Small intestine (tissue), 7 donors: Measurements from ENCODE around the gene SVOP. TPM values are rescaled to one million over a fixed set of nuclear protein-coding genes. Genes with fewer than 3 reads are reported as not detected.

Experiments
- DNase-seq, 2 donors: peaks; one replicate each; pipeline versions ENCODE4 v3.0.0 to v3.0.0-alpha.2; 2013
- FAIRE-seq: peaks from 2 replicates; lab custom pipeline; 2012; peaks lifted over from hg19 to GRCh38; lab: Jason Lieb, UNC
- H3K27ac ChIP-seq, 3 donors: one replicate each; pipeline ENCODE4 v1.5.1; 2013; ENCODE audit warnings: low read length in 2 of 3, mild to moderate bottlenecking in 2 of 3, control low read depth in 1 of 3, inconsistent platforms in 1 of 3, low read depth in 1 of 3, moderate library complexity in 1 of 3
- H3K27me3 ChIP-seq, 3 donors: one replicate each; pipeline ENCODE4 v1.6.1; 2013; ENCODE audit warnings: low read length in 3 of 3, inconsistent platforms in 1 of 3; ENCODE audit not compliant: control insufficient read depth in 3 of 3, insufficient read depth in 3 of 3
- H3K36me3 ChIP-seq, 3 donors: one replicate each; pipeline ENCODE4 v1.6.1; 2013; ENCODE audit warnings: low read length in 3 of 3, inconsistent platforms in 1 of 3, low read depth in 1 of 3, mild to moderate bottlenecking in 1 of 3, moderate library complexity in 1 of 3; ENCODE audit not compliant: control insufficient read depth in 3 of 3, insufficient read depth in 2 of 3
- H3K4me1 ChIP-seq, 3 donors: one replicate each; pipeline ENCODE4 v1.6.1; 2013; ENCODE audit warnings: low read length in 2 of 3, inconsistent platforms in 1 of 3, low read depth in 1 of 3, mild to moderate bottlenecking in 1 of 3, moderate library complexity in 1 of 3; ENCODE audit not compliant: control insufficient read depth in 3 of 3, insufficient read depth in 2 of 3
- H3K4me3 ChIP-seq, 3 donors: one replicate each; pipeline ENCODE4 v1.5.1; 2013; ENCODE audit warnings: low read length in 3 of 3, control low read depth in 1 of 3, inconsistent platforms in 1 of 3, low read depth in 1 of 3, mild to moderate bottlenecking in 1 of 3, moderate library complexity in 1 of 3
- H3K9me3 ChIP-seq, 2 donors: one replicate each; pipeline ENCODE4 v1.6.1; 2013; ENCODE audit warnings: low read depth in 1 of 2, low read length in 1 of 2; ENCODE audit not compliant: control insufficient read depth in 2 of 2, insufficient read depth in 1 of 2
- WGBS, 3 donors: extraction: QIAGEN DNeasy Blood & Tissue Kit; methylation state at CpG; one replicate each; pipeline ENCODE4 v1.1.7; 2013; 5-methylcytosine and 5-hydroxymethylcytosine counted together
- polyA plus RNA-seq, 4 donors: library from polyadenylated mRNA; stranded (reverse) in 3 of 4; unstranded in 1 of 4; fragments of 200-250 nt in 3 of 4; fragments of 120-200 nt in 1 of 4; gene quantifications; one replicate each; pipeline versions ENCODE4 v1.2.1 to v1.2.3, GENCODE V29; 2013
- donor health status: healthy with polysubstance abuse.
- donor health status: control.
- donor health status: control.
- donor health status: Bipolar disorder and iron deficiency.
- donor health status: healthy.

The SVOP gene
- polyA plus RNA-seq, 4 donors: 0.37 to 0.94 TPM; not detected in 2

DNA sequence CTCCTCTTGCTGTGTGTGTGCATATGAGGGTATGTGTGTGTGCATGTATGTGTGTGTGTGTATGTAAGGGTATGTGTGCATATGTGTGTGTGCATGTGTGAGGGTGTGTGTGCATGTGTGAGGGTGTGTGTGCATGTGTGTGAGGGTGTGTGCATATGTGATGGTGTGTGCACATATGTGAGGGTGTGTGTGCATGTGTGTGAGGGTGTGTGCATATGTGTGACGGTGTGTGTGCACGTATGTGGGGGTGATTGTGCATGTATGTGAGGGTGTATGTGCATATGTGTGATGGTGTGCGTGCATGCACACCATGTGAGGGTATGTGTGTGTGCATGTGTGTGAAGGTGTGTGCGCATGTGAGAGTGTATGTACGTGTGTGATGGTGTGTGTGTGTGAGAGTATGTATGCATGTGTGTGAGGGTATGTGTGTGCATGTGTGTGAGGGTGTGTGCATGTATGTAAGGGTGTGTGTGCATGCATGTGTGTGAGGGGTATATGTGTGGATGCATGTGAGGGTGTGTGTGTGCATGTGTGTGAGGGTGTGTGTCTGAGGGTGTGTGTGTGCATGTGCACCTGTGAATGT is 125.6 kb downstream of the SVOP start:
- peaks cover 0 to under 1% of the 10 kb centered on the region in 2 donors for H3K9me3 ChIP-seq
- no peaks in the 10 kb centered on the region for H3K27me3 ChIP-seq
- H3K4me1 ChIP-seq: no peaks in the 10 kb centered on the region
- FAIRE-seq (no peak), DNase-seq (no peak)
- no peak overlapping the region for H3K27ac ChIP-seq
- 78 to 96% (median 92%) methylated on average over 5 of the region's 5 CpGs for WGBS, 3 donors
- H3K36me3 ChIP-seq: no peaks in the 10 kb centered on the region
- no peak overlapping the region for H3K4me3 ChIP-seq

DNA sequence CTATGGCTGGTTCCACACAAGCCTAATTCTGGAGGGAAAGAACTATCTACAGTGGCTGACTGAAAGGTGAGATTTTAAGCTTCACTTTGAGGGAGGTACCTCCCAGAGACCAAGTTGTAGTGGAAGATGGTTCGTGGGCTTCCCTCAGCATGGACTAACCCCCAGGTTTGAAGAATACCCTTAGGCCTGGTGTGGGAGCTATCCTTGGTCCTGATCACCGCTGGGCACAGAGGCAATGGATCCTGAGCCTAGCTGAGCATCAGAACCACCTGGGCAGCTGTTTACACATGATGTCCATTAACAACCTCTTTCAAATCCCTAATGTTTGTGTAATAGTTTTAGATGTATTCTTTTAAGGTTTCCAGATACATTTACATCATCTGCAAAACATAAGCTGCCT is 130.7 kb downstream of the SVOP start:
- 50 to 70% (median 63%) methylated on average over 2 of the region's 2 CpGs for WGBS, 3 donors

DNA sequence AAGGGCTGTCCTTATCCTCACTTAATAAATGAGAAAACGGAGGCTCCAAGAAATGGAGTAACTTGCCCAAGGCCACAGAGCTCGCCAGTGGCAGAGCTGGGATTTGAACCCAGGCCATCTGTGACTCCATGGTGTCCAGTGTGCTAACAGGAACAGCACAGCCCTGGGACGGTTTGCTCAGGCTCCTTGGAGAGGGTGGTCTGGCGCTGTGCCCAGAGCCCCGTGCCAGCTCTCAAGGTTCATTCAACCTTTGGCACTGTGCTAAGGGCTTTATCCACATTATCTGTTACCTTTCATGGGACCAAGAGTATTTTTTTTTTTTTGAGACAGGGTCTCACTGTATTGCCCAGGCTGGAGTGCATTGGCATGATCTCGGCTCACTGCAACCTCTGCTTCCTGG is 132.8 kb downstream of the SVOP start:
- H3K36me3 ChIP-seq: no peaks in the 10 kb centered on the region
- no peaks in the 10 kb centered on the region for H3K4me1 ChIP-seq
- no peak overlapping the region for H3K27ac ChIP-seq
- no peak for FAIRE-seq
- WGBS, 3 donors: 16 to 57% (median 27%) methylated on average over 6 of the region's 6 CpGs
- no peak overlapping the region for H3K4me3 ChIP-seq
- H3K9me3 ChIP-seq: peaks cover 0 to 7% of the 10 kb centered on the region in 2 donors
- H3K27me3 ChIP-seq: no peaks in the 10 kb centered on the region
- DNase-seq: no peak

More for the DNA sequence above, 130.7 kb downstream of the SVOP start:
- Histone ChIP-seq H3K4me3 (no peak overlapping the region), H3K36me3 (no peaks in the 10 kb centered on the region), H3K27ac (no peak overlapping the region), H3K9me3 (peaks cover 0 to 7% of the 10 kb centered on the region in 2 donors), H3K27me3 (no peaks in the 10 kb centered on the region), H3K4me1 (no peaks in the 10 kb centered on the region)
- DNase-seq (peak in 1 of 2 donors; percentile 16), FAIRE-seq (no peak)

DNA sequence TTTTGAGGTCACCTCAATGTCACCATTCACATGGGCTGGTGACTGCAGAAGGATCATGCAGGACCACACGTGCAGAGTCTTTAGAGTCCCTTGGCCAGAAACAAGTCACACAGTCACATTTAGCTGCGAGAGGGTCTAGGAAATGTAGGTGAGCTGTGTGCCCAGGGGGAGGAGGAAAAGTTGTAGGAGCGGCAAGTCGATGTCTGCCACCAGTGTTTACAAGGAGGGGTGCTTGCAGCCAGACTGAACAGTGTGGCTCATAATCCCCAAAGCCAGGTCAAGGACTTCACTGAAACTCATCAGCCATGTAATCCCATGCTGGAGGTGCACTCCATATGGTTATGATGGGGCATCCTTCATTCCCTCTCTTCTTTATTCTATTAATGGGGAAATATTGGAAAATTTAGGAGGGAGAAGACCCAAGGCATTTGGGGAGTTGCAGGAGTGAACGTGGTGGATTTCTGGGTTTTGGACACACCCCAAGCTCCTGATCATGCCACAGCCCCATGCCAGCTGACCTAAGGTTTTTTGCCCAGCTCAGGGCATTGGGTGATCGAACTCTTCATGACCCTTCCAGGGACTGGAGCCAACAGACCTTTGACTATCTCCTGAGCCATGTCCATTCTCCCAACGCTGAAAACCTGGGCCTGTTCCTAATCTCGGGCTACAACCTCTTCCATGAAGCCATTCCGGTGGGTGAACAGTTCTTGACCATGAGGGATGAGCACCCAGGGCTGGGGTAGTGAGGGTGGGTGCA is 133.8 kb downstream of the SVOP start:
- Histone ChIP-seq H3K27ac (no peak overlapping the region), H3K4me3 (no peak overlapping the region), H3K27me3 (no peaks in the 10 kb centered on the region), H3K9me3 (peaks cover 0 to 7% of the 10 kb centered on the region in 2 donors), H3K4me1 (no peaks in the 10 kb centered on the region), H3K36me3 (no peaks in the 10 kb centered on the region)
- no peak for DNase-seq
- FAIRE-seq: no peak
- 52 to 63% (median 55%) methylated on average over 9 of the region's 9 CpGs for WGBS, 3 donors

DNA sequence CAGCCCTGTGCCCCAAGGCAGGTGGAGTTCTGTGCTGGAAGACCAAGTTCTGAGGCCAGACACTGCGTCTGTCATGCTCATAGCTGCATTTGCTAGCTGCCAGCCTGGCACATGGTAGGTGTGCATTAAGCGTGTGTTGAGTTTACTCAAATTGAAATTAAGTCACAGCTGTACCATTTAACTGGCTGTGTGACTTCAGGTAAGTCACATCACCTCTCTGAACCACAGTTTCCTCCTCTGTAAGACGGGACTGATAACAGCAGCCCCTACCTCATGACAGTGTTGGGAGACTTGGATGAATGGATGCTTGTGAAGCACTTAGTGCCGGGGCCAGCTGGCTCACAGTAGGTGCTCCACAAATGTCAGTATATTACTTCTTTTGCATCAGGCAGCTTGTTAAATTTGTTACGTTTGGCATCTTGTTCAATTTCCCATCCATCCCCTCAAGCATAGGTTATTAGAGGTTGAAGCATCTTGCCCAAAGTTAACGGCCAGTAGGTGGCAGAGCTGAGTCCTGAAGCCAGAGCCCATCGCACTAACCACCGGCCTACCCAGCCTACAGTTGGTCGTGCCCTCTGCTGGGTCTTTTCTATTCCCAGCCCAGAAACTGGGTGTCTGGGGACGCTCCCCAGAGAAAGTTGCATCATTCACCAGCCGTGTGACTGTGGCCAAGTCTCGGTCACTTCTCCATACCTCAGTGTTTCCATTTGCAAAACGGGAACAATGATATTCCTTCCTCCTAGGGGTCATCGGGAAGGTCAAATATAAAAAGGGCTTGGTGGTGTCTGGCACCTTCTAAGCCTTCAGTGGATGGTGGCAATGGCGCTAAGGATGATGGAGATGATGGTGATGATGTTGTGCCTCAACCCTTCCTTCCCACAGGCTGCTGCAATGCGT is 136.5 kb downstream of the SVOP start:
- no peaks in the 10 kb centered on the region for H3K4me1 ChIP-seq
- DNase-seq (peak; percentile 46 to 50), FAIRE-seq (no peak)
- H3K9me3 ChIP-seq: no peaks in the 10 kb centered on the region
- no peaks in the 10 kb centered on the region for H3K36me3 ChIP-seq
- H3K27ac ChIP-seq: no peak overlapping the region
- H3K4me3 ChIP-seq: no peak overlapping the region
- 52 to 56% (median 53%) methylated on average over 16 of the region's 16 CpGs for WGBS, 3 donors
- H3K27me3 ChIP-seq: peaks cover 0 to 4% (median 2%) of the 10 kb centered on the region in 3 donors

DNA sequence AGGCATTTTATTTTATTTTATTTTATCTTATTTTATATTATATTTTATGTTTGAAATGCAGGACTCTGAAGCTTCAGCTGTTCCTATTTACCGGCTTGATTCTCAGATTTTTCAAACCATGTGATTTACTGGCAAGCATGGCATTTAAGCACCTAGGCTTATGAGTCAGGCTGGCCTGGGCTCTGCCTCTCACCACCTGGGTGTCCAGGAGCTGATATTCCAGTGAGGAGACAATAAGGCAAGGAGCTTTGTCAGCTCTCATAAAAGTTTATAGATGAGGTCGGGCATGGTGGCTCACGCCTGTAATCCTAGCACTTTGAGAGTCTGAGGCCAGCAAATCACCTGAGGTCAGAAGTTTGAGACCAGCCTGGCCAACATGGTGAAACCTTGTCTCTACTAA is 138.9 kb downstream of the SVOP start:
- DNase-seq (no peak), FAIRE-seq (no peak)
- no peaks in the 10 kb centered on the region for H3K4me1 ChIP-seq
- H3K4me3 ChIP-seq: no peak overlapping the region
- H3K36me3 ChIP-seq: no peaks in the 10 kb centered on the region
- H3K27me3 ChIP-seq: peaks cover 0 to 4% (median 4%) of the 10 kb centered on the region in 3 donors
- H3K27ac ChIP-seq: no peak overlapping the region
- no peaks in the 10 kb centered on the region for H3K9me3 ChIP-seq
- 39 to 75% (median 43%) methylated on average over 3 of the region's 3 CpGs for WGBS, 3 donors

DNA sequence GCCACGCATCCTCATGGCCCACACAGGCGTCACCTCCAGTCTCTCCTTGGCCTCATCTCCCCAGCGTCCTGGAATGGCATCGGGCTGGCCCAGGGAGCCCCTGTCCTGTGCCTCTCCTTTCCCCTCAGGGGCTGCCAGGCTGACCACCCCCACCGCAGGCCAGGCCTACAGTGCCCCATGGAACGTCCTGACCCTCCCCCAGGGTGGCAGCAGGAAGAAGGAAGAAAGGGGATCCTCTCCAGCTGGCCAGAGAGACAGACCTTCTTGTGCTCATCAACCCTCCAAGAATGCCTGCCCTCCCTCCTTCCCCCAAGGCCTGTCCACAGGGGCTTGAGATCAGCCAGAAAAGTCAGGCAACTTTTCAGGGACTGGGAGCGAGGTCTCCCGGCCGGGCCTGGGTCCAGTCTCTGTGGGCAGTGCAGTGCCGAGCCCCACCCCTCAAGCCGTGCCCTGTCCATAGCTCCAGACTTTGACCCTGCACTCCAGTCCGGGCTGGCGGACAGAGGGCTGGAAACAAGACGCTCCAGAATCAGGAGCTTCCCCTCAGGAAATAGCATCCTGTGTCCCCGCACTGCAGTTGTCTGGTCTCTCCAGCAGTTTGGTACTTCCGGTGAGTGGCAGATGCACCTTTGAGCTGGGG is 141.1 kb downstream of the SVOP start, which contains the start of gene DAO:
TSS of gene DAO (plus strand) at position 478 of the 640 bp plus-strand sequence. CDS start 4,915 bp downstream, outside the sequence.
- peaks cover 0 to 4% (median 4%) of the 10 kb centered on the region in 3 donors for H3K27me3 ChIP-seq
- no peaks in the 10 kb centered on the region for H3K36me3 ChIP-seq
- no peak for DNase-seq
- no peaks in the 10 kb centered on the region for H3K4me1 ChIP-seq
- no peak within 1 kb of the TSS for H3K4me3 ChIP-seq
- no peaks in the 10 kb centered on the region for H3K9me3 ChIP-seq
- WGBS, 3 donors: 53 to 58% (median 56%) methylated on average over 13 to 16 of the region's 16 CpGs
- no peak for FAIRE-seq
- H3K27ac ChIP-seq: no peak within 1 kb of the TSS

DNA sequence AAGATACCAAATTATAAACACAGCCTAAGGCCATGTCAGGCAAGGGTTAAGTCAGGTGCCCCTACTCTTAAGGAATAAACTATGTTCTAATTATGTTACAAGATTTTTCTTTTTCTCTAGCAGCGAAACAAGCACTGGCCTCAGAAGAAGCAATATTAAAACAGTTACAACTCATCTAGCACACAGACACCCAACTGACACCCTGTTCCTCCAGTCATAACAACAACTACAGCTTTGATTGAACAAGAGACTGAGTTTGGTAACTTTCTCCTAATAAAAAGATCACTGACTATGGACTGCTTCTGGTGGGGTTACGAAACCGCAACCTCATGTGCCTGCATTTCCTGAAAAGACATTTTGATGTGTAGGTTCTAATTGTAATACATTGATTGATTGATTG is 144.3 kb downstream of the SVOP start:
- H3K9me3 ChIP-seq: no peaks in the 10 kb centered on the region
- H3K4me1 ChIP-seq: no peaks in the 10 kb centered on the region
- no peaks in the 10 kb centered on the region for H3K36me3 ChIP-seq
- DNase-seq (no peak), FAIRE-seq (no peak)
- peaks cover 0 to 4% (median 4%) of the 10 kb centered on the region in 3 donors for H3K27me3 ChIP-seq
- H3K4me3 ChIP-seq: no peak overlapping the region
- no peak overlapping the region for H3K27ac ChIP-seq
- 86 to 91% (median 90%) methylated on average over 3 of the region's 3 CpGs for WGBS, 3 donors
